NOMO-1 (cell line): ENCODE measurements around the gene ADGRA1.
"Not testable (repeated sequence)": the region's sequence is repeated elsewhere in the genome, so short reads cannot be mapped to it uniquely, and the experiment has no call there.

ENCODE experiments used
- DNase-seq, 2 experiments: peaks; one replicate each; lab custom pipeline; 2025; ENCODE audit not compliant: unreplicated experiment in 2 of 2; lab: John Stamatoyannopoulos, UW

ADGRA1 gene

GRCh38 chr10:133126431-133127290 lies 38.9 kb downstream of the ADGRA1 start:
- no peak for DNase-seq

- no peak for DNase-seq
These were observed 39.8 kb downstream of the ADGRA1 start for GRCh38 chr10:133127291-133128125.

GRCh38 chr10:133128126-133129070 lies 40.7 kb downstream of the ADGRA1 start:
- DNase-seq, result no peak

- DNase-seq, result no peak
These were observed 41.5 kb downstream of the ADGRA1 start for GRCh38 chr10:133129071-133129858.

- DNase-seq, result no peak
These were observed 42.3 kb downstream of the ADGRA1 start for GRCh38 chr10:133129859-133130495.

- DNase-seq, result no peak
These were observed 42.9 kb downstream of the ADGRA1 start for GRCh38 chr10:133130602-133131001.

GRCh38 chr10:133131053-133131452 lies 43.3 kb downstream of the ADGRA1 start:
- DNase-seq, result no peak

- DNase-seq, result no peak
These were observed 44.2 kb downstream of the ADGRA1 start for GRCh38 chr10:133131734-133132472.

- DNase-seq, result no peak
These were observed 45.0 kb downstream of the ADGRA1 start for GRCh38 chr10:133132473-133133291.

- no peak for DNase-seq
These were observed 45.9 kb downstream of the ADGRA1 start for GRCh38 chr10:133133471-133134231.

GRCh38 chr10:133134411-133135115 lies 46.8 kb downstream of the ADGRA1 start:
- peak in 1 of 2 experiments; percentile 10 for DNase-seq

GRCh38 chr10:133135116-133135465 lies 47.4 kb downstream of the ADGRA1 start:
- no peak for DNase-seq

- DNase-seq, result not testable (repeated sequence)
These were observed 49.9 kb downstream of the ADGRA1 start for GRCh38 chr10:133137486-133138145.

GRCh38 chr10:133139551-133140065 lies 51.9 kb downstream of the ADGRA1 start:
- no peak for DNase-seq

- no peak for DNase-seq
These were observed 52.9 kb downstream of the ADGRA1 start for GRCh38 chr10:133140417-133141143.
